ENCODE results near the gene MAP2K7. TPM values are rescaled to one million over a fixed set of nuclear protein-coding genes. Genes with fewer than 3 reads are reported as not detected.
"Not testable (repeated sequence)": the region's sequence is repeated elsewhere in the genome, so short reads cannot be mapped to it uniquely, and the experiment has no call there.

MAP2K7 gene
- total and polyA plus RNA-seq, 11 donors = 11.6 to 35.5 (median 23.5) TPM

DNA sequence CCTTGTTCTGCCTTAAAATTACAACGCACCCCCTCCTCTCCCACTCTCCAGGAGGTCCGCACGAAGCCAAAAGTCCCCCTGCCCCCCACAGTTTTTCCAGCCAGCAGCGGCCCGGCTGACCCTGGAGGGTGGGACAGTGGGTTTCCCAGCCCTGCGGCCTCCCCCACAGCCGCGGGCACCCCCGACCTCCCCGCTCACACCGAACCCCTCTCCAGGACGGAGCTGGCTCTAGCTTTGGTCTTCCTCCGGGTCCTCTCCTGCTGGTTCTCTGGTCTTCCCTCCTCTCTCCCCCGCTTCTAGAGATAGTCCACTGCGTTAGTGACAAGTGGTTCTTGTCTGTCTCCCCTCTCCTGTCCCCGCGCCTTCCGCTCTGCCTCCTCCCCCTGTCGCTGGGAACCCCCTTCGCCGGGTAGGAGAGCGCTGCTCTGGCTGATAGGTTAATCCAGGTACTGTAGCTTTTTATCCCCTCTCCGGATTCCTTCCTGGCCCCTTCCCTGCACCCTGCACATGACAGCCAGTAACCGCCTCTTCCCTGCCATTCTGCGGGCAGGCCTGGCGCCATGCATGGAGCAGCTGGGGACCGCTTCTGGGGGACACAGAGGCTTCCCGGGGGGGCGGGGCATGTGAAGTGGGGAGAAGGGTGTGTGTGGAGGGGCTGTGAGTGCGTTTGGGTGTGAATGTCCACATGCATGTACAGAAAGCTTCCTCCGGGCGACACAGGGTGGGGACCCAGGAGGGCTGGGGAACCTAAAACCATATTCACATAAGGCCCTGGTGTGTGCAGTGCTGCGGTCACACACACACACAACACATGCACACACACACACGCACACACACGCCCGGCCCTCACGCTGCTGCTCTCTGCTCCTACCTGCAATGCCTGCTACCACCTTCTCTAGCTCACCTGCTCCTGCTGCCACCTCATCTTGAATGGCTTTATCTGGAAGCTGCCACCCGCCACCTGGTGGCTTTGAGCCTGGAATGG lies 46.7 kb upstream of the MAP2K7 start:
- DNase-seq = no peak
- intact Hi-C loops (cut with DNase I) = loop anchor here in 4 of 10 donors (5.0 to 10.0 kb wide), 4 partner anchors 45 to 398 kb away; partner anchors contain the start of genes MAP2K7 (in 2 of the 4) and SNAPC2 (in 1 of the 4)
- Histone ChIP-seq H3K36me3 (peaks cover 0 to 8% (median 0%) of the 10 kb centered on the region in 9 donors), H3K9me3 (no peaks in the 10 kb centered on the region), H3K27me3 (peaks cover 0 to 9% (median 0%) of the 10 kb centered on the region in 9 donors), H3K27ac (no peak overlapping the region), H3K4me3 (no peak overlapping the region), H3K4me1 (peaks cover 0 to 19% (median 11%) of the 10 kb centered on the region in 12 donors)
- 84 to 89% (median 87%) methylated on average over 33 to 38 of the region's 38 CpGs for WGBS, 4 donors
- ATAC-seq = no peak
- TF ChIP-seq POLR2A (IDR thresholded peaks at IDR 0.05) = no peak
- TF ChIP-seq, protein P1, sequence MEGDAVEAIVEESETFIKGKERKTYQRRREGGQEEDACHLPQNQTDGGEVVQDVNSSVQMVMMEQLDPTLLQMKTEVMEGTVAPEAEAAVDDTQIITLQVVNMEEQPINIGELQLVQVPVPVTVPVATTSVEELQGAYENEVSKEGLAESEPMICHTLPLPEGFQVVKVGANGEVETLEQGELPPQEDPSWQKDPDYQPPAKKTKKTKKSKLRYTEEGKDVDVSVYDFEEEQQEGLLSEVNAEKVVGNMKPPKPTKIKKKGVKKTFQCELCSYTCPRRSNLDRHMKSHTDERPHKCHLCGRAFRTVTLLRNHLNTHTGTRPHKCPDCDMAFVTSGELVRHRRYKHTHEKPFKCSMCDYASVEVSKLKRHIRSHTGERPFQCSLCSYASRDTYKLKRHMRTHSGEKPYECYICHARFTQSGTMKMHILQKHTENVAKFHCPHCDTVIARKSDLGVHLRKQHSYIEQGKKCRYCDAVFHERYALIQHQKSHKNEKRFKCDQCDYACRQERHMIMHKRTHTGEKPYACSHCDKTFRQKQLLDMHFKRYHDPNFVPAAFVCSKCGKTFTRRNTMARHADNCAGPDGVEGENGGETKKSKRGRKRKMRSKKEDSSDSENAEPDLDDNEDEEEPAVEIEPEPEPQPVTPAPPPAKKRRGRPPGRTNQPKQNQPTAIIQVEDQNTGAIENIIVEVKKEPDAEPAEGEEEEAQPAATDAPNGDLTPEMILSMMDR (IDR thresholded peaks at IDR 0.05) = no peak

DNA sequence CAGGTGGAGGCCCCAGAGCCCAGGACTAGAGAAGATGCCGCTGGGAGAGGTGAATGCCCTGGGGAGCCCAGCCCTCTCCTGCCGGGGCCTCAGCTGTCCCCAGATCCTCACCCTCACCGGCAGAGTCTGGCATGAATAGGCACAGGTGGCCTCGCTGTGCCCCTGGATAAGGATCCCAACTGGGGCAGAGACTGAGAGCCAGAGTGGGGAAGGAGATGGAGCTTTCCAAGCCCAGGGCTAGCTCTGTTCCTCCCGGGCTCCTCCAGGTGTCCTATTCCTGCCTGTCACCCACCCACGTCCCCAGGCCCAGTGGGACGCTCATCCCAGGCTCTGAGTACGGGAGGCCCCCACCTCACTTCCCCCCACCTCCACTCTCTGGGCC lies 46.0 kb upstream of the MAP2K7 start:
- Histone ChIP-seq H3K36me3 (peaks cover 0 to 8% (median 0%) of the 10 kb centered on the region in 9 donors), H3K27ac (no peak overlapping the region), H3K4me1 (peaks cover 0 to 24% (median 13%) of the 10 kb centered on the region in 12 donors), H3K9me3 (no peaks in the 10 kb centered on the region), H3K27me3 (peaks cover 0 to 13% (median 0%) of the 10 kb centered on the region in 9 donors), H3K4me3 (no peak overlapping the region)
- ATAC-seq (no peak), DNase-seq (no peak)
- 80 to 100% (median 86%) methylated on average over 1 to 8 of the region's 8 CpGs for WGBS, 4 donors
- intact Hi-C loops (cut with DNase I) = loop anchor here in 4 of 10 donors (5.0 to 10.0 kb wide), 4 partner anchors 45 to 397 kb away; partner anchors contain the start of genes MAP2K7 (in 2 of the 4) and SNAPC2 (in 1 of the 4)
- TF ChIP-seq, protein P1 (IDR thresholded peaks at IDR 0.05) = no peak
- TF ChIP-seq POLR2A (IDR thresholded peaks at IDR 0.05) = no peak

DNA sequence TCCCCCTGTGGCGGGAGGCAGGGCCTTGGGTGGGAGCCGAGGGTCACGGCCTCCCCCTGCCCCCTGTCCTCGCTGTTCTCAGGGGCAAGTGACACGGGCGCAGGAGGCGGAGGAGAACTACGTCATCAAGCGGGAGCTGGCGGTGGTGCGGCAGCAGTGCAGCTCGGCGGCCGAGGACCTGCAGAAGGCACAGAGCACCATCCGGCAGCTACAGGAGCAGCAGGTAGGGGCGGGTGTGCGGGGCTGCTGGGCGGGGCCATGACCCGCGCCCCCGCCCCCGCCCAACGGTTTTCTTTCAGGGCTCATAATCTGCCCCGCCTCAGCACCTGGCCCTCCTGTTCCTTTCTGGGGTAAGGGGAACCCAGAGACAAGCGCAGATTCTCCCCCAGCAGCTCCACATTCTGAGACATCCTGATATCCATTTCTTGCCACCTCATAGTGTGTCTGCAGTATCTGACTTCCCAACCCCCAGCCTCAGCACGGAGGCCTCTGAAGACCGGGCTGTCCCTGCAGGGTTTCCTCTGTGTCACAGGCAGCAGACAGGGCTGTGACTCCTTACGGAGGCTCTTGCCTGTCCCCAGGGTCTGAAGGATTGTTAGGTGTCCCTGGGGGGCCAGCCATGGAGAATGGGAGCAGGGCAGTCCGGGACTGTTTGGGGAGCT lies 45.4 kb upstream of the MAP2K7 start:
- Histone ChIP-seq H3K9me3 (no peaks in the 10 kb centered on the region), H3K27ac (no peak overlapping the region), H3K4me3 (no peak overlapping the region), H3K4me1 (peaks cover 0 to 20% (median 12%) of the 10 kb centered on the region in 12 donors), H3K36me3 (peaks cover 0 to 8% (median 0%) of the 10 kb centered on the region in 9 donors), H3K27me3 (peaks cover 0 to 17% (median 0%) of the 10 kb centered on the region in 9 donors)
- ATAC-seq (no peak), DNase-seq (no peak)
- 74 to 85% (median 82%) methylated on average over 16 to 29 of the region's 29 CpGs for WGBS, 4 donors
- intact Hi-C loops (cut with DNase I) = loop anchor here in 4 of 10 donors (5.0 to 10.0 kb wide), 4 partner anchors 44 to 397 kb away; partner anchors contain the start of genes MAP2K7 (in 2 of the 4) and SNAPC2 (in 1 of the 4)
- TF ChIP-seq, protein P1 (IDR thresholded peaks at IDR 0.05) = no peak
- no peak for TF ChIP-seq POLR2A (IDR thresholded peaks at IDR 0.05)

DNA sequence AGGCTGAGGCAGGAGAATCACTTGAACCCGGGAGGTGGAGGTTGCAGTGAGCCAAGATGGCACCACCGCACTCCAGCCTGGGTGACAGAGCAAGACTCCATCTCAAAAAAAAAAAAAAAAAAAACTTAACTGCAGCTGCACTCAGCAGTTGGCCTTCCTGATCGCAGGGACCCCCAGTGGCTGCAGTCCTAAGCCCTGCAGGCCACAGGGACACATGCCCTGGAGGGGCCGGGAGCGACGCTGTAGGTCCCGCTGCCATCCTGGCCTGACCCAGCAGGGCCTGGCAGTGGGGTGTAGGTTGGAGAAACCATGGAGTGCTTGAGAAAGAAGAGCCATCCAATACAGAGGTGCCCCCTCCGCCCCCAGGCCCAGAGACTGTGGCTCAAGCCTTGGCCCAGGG lies 44.6 kb upstream of the MAP2K7 start:
- Histone ChIP-seq H3K4me1 (peaks cover 0 to 16% (median 10%) of the 10 kb centered on the region in 12 donors), H3K27me3 (peaks cover 0 to 26% (median 0%) of the 10 kb centered on the region in 9 donors), H3K36me3 (peaks cover 0 to 16% (median 0%) of the 10 kb centered on the region in 9 donors)
- not testable (repeated sequence) for H3K9me3 ChIP-seq, H3K27ac ChIP-seq, H3K4me3 ChIP-seq, ATAC-seq
- DNase-seq = peak in 1 of 5 donors; percentile 2
- intact Hi-C loops (cut with DNase I) = loop anchor here in 4 of 10 donors (5.0 to 10.0 kb wide), 4 partner anchors 43 to 396 kb away; partner anchors contain the start of genes MAP2K7 (in 2 of the 4) and SNAPC2 (in 1 of the 4)
- WGBS, 4 donors = 94 to 98% (median 96%) methylated on average over 8 of the region's 8 CpGs
